Smooth muscle cell of the pulmonary artery (primary cell): ENCODE results near the gene CRTAP. TPM values are rescaled to one million over a fixed set of nuclear protein-coding genes. Genes with fewer than 3 reads are reported as not detected.

Source experiments
- total RNA-seq: library from RNA; depleted of rRNA; stranded (reverse); fragments of >200 nt; gene quantifications from 2 replicates; pipeline ENCODE4 v1.2.3, GENCODE V29; 2014

CRTAP gene
- total RNA-seq: 443 and 499 TPM in 2 replicates

GRCh38 chr3:33113772-33114621, at the start of gene CRTAP:
Gene CRTAP, plus strand, starts transcription at chr3:33114014. Its CDS starts 64 bp downstream, at chr3:33114078.

Other genes with a start within 250 kb of the CRTAP start
- gene CCR4, start 162.4 kb upstream of the CRTAP start, total RNA-seq: under 0.01 TPM in 1 of 2 replicates, not detected in the other
- 114 and 170 TPM in 2 replicates for gene GLB1, start 16.9 kb upstream of the CRTAP start, total RNA-seq
- gene TMPPE, start 16.9 kb upstream of the CRTAP start, total RNA-seq: 8.7 and 9.5 TPM in 2 replicates
- gene SUSD5, start 104.8 kb downstream of the CRTAP start, total RNA-seq: 8.4 and 13.7 TPM in 2 replicates
- gene FBXL2, start 163.4 kb downstream of the CRTAP start, total RNA-seq: 17.4 and 27.8 TPM in 2 replicates